Suppressor macrophage treated with lipopolysaccharide for 1 hour (primary cell): ENCODE results near the gene MCAM.

Experiments
- DNase-seq, 3 donors: peaks; one replicate each; pipeline ENCODE4 v3.0.0-alpha.2; 2020 to 2022

Gene MCAM

GRCh38 chr11:119258983-119259382 is 57.9 kb downstream of the MCAM start:
- DNase-seq, result peak in 1 of 3 donors; percentile 22
